Loucy (cell line): ENCODE data around the gene IQSEC1.

Experiments used
- CTCF ChIP-seq: fragments of 200-600 bp; sonication (generic); conservative IDR thresholded peaks from 2 replicates; pipeline ENCODE4 v1.5.1; 2014; ENCODE audit warnings: mild to moderate bottlenecking, antibody characterized with exemption, low read length
- EZH2phosphoT487 ChIP-seq: fragments of 200-600 bp; IDR thresholded peaks from 2 replicates; pipeline ENCODE4 v1.6.1; 2018; ENCODE audit warnings: antibody characterized with exemption, mild to moderate bottlenecking, moderate library complexity, borderline replicate concordance

DNA sequence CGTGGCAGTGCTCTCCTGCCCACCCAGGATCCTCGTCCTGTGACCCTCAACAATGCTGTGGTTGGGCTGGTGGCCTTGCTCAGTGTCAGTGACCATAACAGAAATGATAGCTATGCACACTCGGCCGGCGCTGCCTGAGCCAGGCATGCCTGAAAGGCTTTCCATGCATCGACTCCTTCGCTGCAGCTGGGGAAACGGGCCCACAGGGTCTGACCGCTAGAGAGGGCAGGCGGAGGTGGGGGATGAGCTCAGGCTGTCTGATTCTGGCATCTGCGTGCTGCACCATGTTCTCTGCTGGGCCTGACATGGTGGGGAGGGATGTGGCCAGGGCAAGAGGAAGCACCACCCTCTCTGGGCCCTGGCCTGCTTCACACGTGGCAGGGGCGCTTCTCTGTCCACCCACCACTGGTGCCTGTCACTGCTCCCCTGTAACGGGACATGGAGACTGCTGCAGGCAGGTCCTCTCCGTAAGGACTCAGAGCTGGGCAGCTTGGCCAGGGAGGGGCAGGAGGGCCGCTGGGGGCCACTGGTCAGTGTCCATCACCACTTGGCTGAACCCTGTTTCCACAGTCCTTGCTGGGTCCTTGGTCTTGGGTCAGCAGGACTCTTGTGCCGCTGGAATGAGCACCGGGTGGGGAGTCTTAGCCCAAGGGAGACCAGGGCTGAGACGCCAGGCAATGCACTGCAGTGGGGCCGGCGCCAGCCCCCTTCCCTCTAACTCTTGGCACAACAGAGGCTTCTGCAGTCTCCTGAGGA lies 167.7 kb downstream of the IQSEC1 start:
- TF ChIP-seq CTCF: no peak
- no peak for TF ChIP-seq EZH2phosphoT487
